NCI-H1417 treated with DMSO at 0.1 percent for 48 hours (cell line): ENCODE measurements around the gene KDM4B.

Experiments
- DNase-seq: peaks from one replicate; lab custom pipeline; 2025; lab: John Stamatoyannopoulos, UW

The KDM4B gene

DNA sequence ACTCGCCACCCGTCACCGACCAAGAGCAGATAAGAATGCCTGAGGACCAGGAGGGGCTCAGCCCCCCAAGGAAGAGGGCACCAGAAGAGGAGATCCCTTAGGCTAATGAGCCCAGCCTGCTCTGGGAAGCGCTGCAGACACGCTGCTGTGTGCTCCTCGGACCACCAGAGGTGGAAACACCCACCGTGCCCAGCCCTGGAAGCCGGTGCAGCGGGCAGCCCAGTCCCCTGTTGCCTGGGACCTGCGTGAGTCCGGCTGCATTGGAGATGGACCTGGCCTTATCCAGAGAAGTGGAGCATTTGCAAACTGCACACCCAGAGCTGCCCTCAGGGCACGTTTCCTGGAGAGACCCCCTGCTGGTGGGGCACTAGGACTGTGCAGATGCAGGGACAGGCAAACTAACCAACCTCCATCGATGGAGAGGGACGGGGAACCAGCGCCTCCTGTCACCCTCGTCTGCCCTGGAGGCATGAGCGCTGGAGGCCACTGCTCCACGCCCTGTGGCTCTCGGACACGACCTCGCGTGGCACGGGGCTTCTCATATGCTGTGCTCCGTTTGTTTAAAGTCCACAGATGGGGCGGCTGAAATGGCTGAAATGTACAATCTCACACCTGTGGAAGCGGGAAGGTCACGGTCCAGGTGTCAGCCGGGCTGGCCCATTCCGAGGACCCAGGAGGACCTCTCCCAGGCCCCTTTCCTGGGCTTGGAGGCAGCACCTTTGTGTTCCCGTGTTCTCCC lies 153.9 kb downstream of the KDM4B start:
- DNase-seq: no peak

DNA sequence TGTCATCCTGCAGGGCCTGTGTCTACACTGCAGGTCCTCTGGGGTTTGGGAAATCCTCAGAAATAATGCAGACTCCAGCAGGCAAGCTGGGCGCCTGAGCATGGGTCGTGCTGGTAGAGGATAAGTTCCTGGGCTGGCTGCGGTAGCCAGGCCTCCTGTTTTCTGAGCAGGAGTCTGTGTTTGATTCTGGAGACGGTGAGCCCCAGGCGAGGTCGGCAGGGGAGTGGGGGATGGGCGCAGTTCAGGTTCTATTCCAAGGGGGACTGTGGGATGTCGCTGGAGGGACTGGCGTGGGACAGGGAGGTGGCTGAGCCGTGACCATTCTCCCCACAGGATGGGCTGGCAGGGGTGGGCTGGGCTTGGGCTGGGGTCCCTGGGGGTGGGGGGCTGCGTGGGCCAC lies 154.7 kb downstream of the KDM4B start:
- no peak for DNase-seq

DNA sequence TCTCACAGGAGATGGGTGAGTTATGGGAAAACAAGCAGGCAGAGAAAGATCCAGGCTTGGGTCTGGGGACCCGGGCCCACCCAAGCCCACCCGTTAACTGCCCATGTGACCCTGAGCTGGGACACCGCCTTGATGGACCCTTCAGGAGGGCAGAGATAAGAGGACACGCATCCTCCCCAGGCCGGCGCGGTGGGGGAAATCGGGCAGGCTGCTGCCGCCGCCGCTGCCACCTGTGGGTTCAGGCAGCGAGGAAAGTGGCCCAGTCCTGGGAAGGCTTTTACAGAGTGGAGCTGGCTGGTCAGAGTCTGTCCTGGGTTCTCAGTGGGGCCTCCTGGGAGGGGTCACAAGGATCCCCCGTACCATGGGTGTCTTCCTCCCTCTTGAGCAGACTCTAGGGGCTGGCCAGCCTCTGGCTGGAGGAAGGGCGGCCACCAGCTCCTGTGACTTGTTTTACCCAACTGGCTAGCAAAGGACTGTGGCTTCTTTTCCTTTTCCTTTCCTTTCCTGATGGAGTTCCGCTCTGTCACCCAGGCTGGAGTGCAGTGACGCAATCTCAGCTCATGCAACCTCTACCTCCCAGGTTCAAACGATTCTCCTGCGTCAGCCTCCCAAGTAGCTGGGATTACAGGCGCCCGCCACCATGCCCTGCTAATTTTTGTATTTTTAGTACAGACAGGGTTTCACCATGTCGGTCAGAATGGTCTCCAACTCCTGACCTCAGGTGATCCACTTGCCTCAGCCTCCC lies 155.4 kb downstream of the KDM4B start:
- DNase-seq: no peak

DNA sequence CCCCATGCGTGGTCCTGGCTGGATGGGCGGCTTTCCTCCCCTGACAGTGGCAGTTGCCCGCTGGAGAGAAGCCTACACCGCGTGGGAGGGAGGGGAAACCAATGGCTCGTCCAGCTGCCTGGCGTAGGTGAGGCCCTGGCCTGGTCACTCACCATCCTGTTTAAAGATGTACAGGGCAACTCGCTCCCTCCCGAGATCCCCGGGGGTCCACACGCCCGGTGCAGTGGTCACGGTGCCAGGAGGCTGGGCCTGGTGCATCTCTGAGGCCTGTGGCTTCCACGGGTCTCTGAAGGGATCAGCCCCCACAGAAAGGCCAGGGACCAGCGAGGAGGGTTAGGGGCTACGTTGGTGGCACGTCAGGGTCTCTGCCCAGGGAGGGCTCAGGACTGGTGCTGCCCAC lies 156.5 kb downstream of the KDM4B start:
- no peak for DNase-seq

DNA sequence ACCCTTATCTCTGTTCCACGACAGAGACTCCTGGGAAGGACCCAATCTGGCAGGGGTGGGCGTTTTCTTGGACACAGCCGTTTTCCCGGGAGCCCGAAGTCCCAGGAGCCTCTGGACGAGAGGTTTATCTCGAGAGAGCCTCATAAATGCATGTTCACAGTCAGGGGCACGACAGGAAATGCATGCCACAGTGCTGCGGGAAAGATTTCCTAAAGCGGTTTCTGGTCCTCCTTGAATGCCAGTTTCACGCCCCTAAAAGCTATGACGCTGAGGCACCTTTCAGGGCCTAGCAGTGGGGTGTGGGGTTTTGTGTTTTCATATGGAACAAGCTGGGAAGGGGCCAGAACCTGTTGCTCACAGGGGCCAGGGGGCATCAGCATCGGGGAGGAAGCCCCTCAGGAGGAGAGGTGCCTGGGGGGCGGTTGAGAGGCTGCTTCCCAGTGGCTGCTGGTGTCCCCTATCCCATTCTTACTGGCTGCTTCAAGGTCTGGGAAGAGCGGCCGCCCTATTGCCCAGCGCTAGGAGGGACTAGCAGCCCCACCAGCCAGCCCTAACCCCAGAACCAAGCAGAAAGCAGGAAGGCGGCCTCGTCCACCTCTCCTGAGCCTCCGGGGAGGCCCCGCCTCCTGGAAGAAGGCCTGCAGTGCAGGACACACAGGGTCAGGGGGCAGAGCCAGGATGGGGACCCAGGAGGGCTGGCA lies 157.0 kb downstream of the KDM4B start:
- no peak for DNase-seq

DNA sequence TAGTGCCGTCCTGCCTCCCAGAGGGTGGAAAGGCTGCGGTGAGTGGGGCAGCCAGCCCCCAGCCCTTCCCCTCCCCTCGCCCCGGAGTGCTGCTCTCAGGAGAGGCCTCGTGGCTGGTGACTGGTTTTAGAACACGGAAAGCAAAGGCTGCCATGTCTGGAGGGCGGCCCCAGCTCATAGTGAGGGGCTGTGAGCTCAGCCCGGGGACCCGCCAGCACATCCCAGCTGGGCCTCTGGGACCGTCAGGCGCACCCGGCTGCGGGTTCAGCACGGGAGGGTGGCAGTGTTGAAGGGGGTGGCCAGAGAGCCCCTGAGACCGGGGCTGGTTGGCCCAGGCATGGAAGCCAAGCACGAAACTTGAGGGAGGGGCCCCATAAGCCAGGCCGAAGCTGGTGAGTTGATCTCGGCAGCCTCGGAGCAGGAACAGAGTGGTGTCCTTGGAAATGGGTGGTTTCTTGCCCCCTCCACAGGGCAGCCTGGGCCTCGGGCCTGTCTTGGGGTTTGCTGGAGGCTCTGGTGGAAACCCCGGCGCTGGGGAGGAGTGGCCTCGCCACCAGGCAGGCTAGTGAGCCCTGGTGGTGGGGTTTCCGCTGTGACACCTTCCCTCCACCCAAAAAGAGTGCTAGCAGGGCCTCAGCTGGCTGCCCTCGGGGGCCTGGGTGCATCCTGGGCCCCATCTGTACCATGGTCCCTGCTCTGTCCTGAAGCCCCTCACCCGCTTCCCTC lies 157.7 kb downstream of the KDM4B start:
- no peak for DNase-seq

DNA sequence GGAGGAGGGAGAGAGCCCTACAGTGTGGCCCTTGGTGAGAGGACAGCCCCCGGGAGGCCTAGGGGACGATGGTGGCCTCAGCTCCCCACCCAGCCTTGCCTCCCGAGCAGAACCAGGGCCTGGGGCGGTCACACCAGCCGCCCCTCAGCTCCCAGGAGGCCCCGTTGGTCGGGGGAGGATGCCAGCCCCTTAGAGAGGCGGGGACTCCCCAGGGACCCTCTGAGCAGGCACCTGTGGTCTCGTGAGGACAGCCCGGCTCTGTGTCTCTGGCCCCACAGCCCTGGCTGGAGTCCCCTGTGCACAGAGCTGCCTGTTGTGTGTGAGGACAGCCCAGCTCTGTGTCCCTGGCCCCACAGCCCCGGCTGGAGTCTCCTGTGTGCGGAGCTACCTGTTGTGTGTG lies 158.8 kb downstream of the KDM4B start:
- no peak for DNase-seq

DNA sequence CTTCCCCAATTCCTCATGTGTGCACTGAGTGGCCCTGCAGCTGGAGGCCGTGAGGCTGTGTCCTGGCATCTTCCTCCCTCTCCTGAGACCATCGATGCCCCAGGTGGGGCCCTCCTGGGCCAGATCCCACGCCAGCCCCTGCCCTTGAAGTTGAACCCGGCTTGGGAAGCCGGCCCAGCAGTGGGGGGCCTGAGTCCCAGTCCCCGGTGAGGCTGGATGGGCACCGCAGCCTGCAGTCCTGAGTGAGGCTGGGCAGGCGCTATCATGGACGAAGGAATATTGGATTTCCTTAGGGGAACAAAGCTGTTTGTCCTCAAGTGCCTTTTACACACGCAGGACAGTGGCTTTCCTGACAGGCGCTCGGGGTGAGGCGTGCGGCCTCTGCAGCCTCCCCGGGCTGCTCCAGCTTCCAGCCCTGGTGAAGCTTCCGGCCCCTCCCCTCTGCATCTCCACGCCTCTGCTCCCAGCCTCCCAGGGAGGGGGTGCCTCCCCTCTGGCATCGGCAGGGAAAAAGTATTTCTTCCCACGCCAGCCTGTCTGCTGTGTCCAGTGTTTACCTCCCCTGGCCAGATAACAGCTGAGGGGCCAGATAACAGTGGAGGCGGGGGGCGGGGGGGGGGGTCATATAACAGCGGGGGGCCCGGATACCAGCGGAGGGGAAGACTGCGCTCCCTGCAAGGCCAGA lies 159.5 kb downstream of the KDM4B start:
- no peak for DNase-seq

DNA sequence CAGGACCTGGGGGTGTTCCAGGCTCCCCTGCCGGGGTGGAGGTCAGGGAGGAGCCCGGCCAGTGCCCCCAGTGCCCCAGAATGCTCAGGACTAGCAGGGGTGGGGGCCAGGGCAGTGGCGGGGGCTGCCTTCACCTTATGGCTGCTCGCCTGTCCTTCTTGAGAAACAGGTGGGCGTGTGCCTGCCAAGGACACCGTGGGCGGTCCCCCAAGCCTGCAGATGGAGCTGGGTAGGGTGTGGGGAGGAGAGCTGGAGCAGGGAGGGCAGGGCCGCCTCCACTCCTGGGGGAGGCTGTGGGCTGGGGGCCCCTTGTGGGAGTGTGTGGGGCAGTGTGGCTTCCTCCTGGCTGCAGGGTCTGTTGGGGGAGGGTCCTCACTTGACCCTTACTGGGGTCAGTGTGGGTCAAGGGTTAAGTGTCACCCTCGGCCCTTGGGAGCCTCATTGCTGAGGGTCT lies 160.1 kb downstream of the KDM4B start:
- no peak for DNase-seq

DNA sequence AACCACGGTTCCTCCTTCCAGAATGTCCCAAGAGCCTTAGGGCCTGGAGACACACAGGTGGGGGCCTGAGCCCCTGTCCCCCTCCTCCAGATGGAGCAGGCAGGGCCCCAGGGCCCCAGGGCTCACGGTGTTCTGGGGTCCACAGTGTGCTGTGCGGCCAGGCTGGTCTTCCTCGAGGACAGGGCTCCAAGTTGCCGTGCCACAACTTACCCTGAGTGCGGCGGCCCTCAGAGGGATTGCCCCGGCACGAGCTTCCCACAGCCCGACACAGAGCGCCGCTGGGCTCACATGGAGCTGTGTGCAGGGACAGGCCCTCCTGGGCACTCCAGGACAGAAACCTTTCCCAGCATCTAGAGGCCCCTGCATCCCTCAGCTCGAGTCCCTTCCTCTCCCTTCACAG lies 160.8 kb downstream of the KDM4B start:
- DNase-seq: no peak

DNA sequence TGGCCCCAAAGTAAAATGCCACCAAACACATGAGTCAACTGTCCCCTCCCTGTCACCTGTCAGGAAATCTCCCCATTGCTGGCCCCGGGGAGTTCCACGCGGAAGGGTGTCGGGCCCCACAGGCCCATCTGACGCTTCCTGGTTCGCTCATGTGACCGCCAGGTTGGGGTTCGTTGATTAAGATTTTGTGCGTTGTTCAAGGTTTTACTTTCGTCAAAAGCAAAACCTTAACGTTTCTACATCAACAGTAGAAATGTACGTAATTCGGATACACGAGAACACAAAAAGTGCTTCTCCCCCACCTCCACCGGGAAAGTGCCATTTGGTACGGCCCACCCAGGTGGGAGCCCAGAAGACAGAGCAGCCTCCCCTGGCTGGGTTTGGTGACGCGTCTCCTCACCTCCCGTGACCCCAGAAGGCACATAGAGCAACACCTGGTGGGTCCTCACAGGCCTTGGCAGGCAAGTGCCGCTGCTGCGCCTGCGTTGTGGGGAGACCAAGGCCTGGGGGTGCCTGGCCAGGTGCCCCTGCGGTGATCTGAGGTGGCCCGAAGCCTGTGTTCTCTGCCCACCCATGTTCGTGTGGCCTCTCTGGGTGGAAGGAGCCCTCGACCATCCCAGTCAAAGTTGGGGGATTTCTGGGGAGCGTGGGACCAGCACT lies 161.6 kb downstream of the KDM4B start:
- DNase-seq: no peak

DNA sequence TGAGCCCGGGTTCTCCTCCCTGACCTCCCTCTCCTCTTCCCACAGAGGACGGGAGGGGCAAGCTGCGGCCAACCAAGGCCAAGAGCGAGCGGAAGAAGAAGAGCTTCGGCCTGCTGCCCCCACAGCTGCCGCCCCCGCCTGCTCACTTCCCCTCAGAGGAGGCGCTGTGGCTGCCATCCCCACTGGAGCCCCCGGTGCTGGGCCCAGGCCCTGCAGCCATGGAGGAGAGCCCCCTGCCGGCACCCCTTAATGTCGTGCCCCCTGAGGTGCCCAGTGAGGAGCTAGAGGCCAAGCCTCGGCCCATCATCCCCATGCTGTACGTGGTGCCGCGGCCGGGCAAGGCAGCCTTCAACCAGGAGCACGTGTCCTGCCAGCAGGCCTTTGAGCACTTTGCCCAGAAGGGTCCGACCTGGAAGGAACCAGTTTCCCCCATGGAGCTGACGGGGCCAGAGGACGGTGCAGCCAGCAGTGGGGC lies 162.2 kb downstream of the KDM4B start:
- no peak for DNase-seq

DNA sequence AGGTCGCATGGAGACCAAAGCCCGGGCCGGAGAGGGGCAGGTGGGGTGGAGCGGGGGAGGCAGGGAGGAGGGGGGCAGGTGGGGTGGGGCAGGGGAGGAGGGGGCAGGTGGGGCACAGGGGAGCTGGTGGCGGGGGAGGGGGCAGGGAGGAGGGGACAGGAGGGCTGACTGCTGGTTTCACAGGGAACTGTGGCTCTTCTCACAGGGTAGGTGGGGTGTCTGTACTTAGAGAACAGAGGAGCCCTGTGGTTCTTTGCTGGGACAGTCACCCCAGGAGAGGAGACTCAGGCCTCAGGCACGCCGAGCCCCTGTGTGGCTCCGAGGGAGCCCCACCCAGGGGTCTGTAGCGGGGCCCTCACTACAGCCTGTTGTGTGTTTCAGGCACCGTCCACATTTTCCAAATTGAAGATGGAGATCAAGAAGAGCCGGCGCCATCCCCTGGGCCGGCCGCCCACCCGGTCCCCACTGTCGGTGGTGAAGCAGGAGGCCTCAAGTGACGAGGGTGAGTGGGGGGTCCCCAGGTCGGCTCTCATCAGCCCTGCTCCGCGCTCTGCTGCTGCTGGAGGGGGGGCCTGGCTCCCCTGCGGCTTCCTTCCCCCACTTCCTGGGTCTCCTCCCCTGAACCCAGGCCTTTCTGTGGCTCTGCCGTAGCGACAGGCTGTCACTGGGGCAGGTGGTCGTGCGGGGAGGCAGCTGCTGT lies 162.7 kb downstream of the KDM4B start:
- DNase-seq: no peak

DNA sequence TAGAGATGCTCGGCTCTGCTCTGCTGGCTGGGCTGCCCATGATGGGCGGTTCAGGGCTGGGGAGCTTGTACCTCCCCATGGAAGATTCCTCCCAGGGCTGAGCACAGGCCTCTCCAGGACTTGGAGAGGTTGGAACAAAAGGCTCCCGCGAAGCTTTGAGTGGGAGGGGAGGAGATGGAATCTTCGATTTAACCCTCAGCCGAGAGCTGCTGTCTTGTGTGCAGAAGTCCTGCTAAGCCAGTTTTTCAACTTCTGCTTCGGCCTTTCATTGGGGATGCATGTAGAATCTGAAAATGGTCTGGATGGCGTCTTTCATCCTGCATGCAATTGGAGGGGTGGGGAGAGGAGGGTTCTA lies 163.3 kb downstream of the KDM4B start:
- no peak for DNase-seq

DNA sequence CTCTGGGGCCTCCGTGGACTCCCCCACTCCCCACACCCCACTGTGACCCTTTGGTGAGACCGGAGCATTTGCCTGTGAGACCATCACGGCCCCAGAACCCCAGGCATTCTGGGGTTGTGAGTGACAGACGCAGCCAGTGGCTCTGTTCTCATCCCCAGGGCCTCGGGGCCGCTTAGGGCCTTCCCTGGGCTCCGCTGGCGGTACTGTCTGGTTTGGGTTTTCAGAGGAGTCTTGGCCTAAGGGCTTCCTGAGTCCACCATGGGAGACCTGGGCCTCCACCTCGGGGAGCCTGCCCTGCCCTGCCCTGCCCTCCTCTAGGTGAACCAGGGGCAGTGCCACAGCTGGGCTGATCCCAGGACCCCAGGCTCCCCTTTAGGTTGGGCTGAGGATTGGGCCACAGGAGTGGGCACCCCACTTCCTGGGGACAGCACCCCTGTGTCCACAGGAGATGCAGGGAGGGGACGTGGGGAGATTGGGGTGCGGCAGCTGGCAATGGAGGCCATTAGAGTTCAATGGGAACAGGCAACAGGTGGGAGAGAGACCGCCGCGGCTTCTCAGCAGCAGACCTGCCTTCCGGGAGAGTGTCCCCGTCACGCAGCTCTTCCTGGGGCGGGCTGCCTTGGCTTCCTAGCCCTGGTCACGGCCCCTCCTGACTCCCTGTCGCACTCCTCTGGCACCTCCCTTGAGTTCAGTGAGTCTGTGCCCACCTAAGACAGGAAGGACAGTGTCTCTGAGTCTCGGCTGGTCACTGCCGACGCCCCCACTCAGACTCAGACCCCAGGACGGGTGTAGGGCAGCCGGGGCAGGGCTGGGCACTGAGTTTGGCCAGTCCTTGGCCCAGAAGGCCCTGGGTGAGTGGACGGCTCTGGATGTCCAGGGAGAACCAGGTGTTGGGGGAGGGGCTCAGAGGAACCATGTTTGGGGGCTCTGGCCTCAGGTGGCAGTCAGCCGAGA lies 164.1 kb downstream of the KDM4B start:
- no peak for DNase-seq

DNA sequence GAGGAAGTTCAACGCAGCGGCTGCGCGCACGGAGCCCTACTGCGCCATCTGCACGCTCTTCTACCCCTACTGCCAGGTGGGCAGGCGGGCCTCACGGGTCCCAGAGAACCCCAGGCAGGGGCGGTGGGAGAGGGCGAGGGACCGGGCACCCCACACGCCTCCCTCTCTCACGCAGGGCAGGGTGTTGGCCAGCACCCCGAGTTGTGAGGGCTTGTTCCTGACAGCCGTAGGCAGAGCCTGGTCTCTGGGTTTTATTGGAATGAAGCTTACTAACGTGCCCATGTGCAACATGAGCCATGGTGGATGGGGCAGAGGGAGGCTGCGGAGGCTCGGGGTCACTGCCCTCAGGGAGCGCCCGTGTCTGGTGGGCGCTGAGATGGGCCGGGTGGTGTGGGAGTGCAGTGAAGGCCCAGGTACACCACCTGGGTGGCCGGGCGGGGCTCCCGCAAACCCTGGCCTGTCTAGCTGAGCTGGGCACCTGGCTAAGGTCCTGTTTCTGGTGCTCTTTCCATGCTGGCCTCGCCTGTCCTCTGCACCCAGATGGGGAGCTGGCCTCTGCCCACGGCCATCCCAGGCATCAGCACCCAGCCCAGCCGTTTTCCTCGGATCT lies 165.2 kb downstream of the KDM4B start:
- no peak for DNase-seq

DNA sequence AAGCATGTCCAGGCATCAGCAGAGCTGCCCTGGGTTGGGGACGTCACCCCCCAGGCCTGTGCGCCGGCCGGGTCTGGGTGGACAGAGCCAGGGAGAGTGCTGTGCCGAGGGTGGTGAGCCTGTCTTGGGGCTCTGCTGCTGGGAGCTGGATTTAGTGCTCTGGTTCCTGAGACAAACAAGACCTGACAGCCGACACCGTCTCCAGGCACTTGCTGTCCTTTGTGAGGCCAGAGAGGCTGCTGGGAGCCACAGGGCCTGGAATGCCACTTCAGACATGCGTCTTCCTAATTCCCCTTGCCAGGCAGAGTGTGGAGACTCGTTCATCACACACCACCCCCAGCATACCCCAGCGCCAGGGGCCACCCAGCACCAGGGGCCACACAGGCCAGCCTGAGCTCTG lies 165.8 kb downstream of the KDM4B start:
- no peak for DNase-seq

DNA sequence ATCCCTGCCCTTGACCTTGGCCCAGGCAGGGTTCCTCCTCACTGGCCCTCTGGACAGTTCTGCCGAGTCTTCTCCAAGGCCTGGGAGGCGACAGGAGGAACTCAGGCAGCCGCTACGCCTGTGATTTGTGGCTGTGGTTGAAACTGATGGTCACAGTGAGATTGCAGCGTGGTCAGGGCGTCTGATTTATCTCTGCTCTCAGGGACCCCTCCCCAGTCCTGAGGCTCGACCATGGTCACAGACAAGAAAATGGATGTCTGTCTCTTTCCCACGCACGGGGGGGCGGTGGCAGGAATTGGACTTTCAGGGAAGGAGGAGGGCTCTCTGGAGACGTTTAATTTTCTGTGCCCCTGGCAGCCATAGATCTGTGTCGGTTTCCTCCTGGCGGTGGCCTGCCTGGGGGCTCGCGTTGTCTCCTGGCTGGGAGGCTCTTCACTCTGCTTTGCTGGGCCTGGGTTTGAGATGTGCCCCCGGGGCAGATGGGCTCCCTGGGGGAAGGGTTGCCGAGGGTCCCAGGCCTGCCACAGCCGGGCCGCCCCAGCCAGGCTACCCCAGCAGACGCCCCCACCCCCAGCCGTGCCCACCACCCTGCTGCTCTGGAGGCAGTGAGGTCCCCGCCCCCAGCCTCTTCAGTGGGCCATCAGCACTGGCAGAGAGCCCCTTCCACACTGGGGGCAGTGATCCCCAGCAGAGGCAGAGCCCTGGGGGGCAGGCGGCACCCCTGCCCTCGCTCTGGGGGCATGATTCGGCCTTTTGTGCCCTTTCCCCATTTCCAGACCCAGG lies 167.4 kb downstream of the KDM4B start:
- DNase-seq: no peak
